Right atrium auricular region (tissue), 2 donors: ENCODE measurements around the gene DOCK4. TPM values are rescaled to one million over a fixed set of nuclear protein-coding genes. Genes with fewer than 3 reads are reported as not detected.

Experiments used
- DNase-seq: peaks from one replicate; pipeline ENCODE4 v3.0.0-alpha.2; 2019; ENCODE audit warnings: low spot score
- H3K27ac ChIP-seq, 2 donors: fragments of 200-600 bp; sonication (generic); 1 replicate in 1 of 2; 2 replicates in 1 of 2; pipeline ENCODE4 v1.5.1; 2016 to 2019
- H3K27me3 ChIP-seq, 2 donors: fragments of 200-600 bp; sonication (generic); one replicate each; pipeline versions ENCODE4 v1.5.1 to v1.6.0; 2017 to 2019
- H3K36me3 ChIP-seq: fragments of 200-600 bp; sonication (generic); one replicate; pipeline ENCODE4 v1.5.1; 2016
- H3K4me1 ChIP-seq, 2 donors: fragments of 200-600 bp; sonication (generic); one replicate each; pipeline versions ENCODE4 v1.5.1 to v1.6.0; 2017 to 2019
- H3K4me3 ChIP-seq, 2 donors: fragments of 200-600 bp; sonication (generic); 1 replicate in 1 of 2; 2 replicates in 1 of 2; pipeline ENCODE4 v1.5.1; 2017 to 2019; ENCODE audit warnings: mild to moderate bottlenecking in 1 of 2, moderate library complexity in 1 of 2
- H3K9me3 ChIP-seq, 2 donors: fragments of 200-600 bp; sonication (generic); one replicate each; pipeline ENCODE4 v1.5.1; 2019
- total RNA-seq, 2 donors: library from RNA; depleted of rRNA; stranded (reverse); fragments of >200 nt; gene quantifications; one replicate each; pipeline ENCODE4 v1.1.0, GENCODE V29; 2016
- TF ChIP-seq, protein P1 (sequence below), 2 donors: fragments of 200-600 bp; sonication (generic); IDR thresholded peaks; one replicate each; pipeline ENCODE4 v1.5.1; 2019; ENCODE audit warnings: antibody characterized with exemption in 2 of 2

The DOCK4 gene
- total RNA-seq, 2 donors from 2014 or later: 12.3 to 17.8 TPM

DNA sequence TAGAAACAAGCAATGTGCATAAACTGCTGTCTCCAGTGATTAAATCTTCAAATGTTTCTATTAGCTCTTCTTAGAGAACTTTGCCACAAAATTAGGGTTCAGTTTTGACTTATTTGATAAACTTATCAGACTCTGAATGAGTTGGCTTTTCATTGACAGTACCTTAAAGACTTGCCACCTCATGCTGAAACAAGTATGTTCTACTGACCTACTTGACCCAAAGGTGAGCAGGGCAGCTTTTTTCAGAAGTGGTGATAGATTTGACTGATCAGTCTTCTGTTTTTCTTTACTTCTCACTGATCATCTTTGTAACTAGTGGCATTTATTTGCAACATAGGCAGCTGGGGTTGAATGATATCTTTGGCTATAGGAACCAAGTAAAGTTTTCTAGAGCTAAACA is 8.1 kb upstream of the DOCK4 start:
- H3K4me1 ChIP-seq: peaks cover 0 to 31% of the 10 kb centered on the region in 2 donors
- no peaks in the 10 kb centered on the region for H3K36me3 ChIP-seq
- DNase-seq: no peak
- H3K27ac ChIP-seq: no peak overlapping the region
- no peak overlapping the region for H3K4me3 ChIP-seq
- no peaks in the 10 kb centered on the region for H3K9me3 ChIP-seq
- no peaks in the 10 kb centered on the region for H3K27me3 ChIP-seq
- TF ChIP-seq, protein P1, sequence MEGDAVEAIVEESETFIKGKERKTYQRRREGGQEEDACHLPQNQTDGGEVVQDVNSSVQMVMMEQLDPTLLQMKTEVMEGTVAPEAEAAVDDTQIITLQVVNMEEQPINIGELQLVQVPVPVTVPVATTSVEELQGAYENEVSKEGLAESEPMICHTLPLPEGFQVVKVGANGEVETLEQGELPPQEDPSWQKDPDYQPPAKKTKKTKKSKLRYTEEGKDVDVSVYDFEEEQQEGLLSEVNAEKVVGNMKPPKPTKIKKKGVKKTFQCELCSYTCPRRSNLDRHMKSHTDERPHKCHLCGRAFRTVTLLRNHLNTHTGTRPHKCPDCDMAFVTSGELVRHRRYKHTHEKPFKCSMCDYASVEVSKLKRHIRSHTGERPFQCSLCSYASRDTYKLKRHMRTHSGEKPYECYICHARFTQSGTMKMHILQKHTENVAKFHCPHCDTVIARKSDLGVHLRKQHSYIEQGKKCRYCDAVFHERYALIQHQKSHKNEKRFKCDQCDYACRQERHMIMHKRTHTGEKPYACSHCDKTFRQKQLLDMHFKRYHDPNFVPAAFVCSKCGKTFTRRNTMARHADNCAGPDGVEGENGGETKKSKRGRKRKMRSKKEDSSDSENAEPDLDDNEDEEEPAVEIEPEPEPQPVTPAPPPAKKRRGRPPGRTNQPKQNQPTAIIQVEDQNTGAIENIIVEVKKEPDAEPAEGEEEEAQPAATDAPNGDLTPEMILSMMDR (IDR thresholded peaks at IDR 0.05): no peak

DNA sequence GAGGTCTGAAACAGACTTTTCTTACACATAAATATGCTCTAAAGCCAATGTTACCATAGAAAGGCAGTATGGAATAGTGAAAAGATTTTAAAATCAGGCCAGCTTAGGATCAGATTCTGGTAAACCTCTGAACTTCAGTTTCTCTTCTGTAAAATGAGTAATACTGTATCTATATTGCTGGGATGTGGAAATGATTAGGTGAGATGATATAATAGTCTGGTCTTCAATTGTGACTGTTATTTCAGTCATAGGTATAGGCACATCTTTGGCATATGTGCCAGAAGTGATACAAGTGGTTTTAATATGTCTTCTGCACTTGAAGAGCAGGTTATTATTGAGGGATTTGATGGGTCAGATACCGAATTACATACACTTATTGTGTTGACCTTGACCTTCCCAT is 7.5 kb upstream of the DOCK4 start:
- TF ChIP-seq, protein P1 (IDR thresholded peaks at IDR 0.05): no peak
- no peaks in the 10 kb centered on the region for H3K9me3 ChIP-seq
- no peak overlapping the region for H3K4me3 ChIP-seq
- no peak for DNase-seq
- no peaks in the 10 kb centered on the region for H3K27me3 ChIP-seq
- no peaks in the 10 kb centered on the region for H3K36me3 ChIP-seq
- no peak overlapping the region for H3K27ac ChIP-seq
- peaks cover 0 to 31% of the 10 kb centered on the region in 2 donors for H3K4me1 ChIP-seq

DNA sequence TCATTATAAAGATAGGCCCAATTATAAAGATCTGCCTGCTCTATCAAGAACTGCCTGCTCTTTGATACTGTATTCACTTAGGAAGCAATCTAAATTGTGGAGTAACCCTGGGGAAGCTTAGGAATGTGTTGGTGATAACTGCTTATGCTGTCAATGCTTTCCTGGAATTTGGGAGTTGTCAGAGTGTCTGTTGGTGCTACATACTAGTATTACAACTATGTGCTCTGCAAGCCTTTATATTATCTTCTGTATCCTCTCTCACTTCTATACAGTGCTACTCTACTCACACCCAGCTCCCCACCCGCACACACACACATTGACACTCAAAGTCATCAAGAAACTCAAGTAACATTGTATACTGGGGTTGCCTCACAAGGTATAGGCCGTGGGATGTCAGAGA is 6.4 kb upstream of the DOCK4 start:
- peaks cover 0 to 36% of the 10 kb centered on the region in 2 donors for H3K4me1 ChIP-seq
- no peaks in the 10 kb centered on the region for H3K36me3 ChIP-seq
- TF ChIP-seq, protein P1 (IDR thresholded peaks at IDR 0.05): no peak
- H3K4me3 ChIP-seq: no peak overlapping the region
- no peak for DNase-seq
- H3K27ac ChIP-seq: peak overlapping the region in 1 of 2 donors; percentile 64
- H3K27me3 ChIP-seq: no peaks in the 10 kb centered on the region
- H3K9me3 ChIP-seq: no peaks in the 10 kb centered on the region

DNA sequence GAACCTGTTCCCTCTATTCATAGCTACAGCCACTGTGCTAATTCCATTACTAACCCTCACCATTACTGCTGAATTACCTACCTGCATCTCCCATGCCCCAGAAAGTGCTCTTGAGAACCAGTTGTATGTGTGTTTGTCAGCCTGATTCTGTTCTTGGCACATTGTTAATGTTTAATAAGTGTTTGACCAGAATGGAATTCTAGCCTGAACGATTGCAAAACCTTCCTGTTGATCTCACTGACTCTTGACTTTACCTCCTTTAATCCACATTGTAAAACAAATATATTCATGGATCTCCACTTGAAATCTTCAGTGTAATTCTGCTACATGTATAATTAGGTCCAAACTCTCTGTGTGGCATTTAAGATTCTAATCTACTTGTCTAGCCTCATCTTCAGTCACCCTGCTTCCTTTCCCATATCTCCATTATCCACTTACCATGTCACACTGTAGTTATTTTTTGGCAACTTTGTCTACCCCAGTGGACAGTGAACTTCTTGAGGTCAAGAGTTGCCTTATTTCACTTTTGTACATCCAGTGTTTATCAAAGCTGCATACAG is 5.2 kb upstream of the DOCK4 start:
- Histone ChIP-seq H3K27me3 (no peaks in the 10 kb centered on the region), H3K36me3 (no peaks in the 10 kb centered on the region), H3K4me3 (no peak overlapping the region), H3K27ac (peak overlapping the region in 1 of 2 donors; percentile 64), H3K4me1 (peaks cover 0 to 42% of the 10 kb centered on the region in 2 donors), H3K9me3 (no peaks in the 10 kb centered on the region)
- TF ChIP-seq, protein P1 (IDR thresholded peaks at IDR 0.05): no peak
- DNase-seq: no peak

DNA sequence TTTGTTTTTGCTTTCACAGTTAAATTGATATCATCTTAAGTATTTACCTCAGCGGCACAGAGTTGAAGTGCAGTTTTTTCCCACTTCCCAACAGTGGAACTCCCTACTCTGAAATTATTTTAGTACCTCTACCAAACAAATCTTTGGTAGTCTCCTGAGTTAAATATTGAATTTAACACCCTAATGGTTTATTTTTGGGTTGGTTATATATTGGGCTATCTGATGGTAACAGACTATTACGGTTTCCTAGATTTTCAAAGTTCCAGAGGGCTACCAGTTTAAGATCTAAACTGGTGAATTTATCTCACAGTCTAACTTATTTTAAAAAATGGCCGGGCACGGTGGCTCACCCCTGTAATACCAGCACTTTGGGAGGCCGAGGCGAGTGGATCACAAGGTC is 1.6 kb upstream of the DOCK4 start:
- Histone ChIP-seq H3K4me3 (peak overlapping the region in 1 of 2 donors; percentile 95), H3K4me1 (peaks cover 0 to 34% of the 10 kb centered on the region in 2 donors), H3K27ac (no peak overlapping the region), H3K9me3 (no peaks in the 10 kb centered on the region), H3K36me3 (no peaks in the 10 kb centered on the region), H3K27me3 (no peaks in the 10 kb centered on the region)
- TF ChIP-seq, protein P1 (IDR thresholded peaks at IDR 0.05): no peak
- no peak for DNase-seq
